OCI-LY7 (cell line): ENCODE results near the gene EXOC4.

Experiments used
- EZH2phosphoT487 ChIP-seq: fragments of 200-600 bp; sonication (generic); IDR thresholded peaks from 2 replicates; pipeline ENCODE4 v1.6.1; 2018; ENCODE audit warnings: low read depth, borderline replicate concordance, mild to moderate bottlenecking, mixed run types, antibody characterized with exemption, low read length, moderate library complexity, mixed read lengths
- TF ChIP-seq, protein P1 (sequence below): fragments of 200-600 bp; sonication (generic); conservative IDR thresholded peaks from 2 replicates; pipeline ENCODE4 v1.5.1; 2014; ENCODE audit warnings: mild to moderate bottlenecking, antibody characterized with exemption, low read length, moderate library complexity, mixed read lengths

- TF ChIP-seq, protein P1, sequence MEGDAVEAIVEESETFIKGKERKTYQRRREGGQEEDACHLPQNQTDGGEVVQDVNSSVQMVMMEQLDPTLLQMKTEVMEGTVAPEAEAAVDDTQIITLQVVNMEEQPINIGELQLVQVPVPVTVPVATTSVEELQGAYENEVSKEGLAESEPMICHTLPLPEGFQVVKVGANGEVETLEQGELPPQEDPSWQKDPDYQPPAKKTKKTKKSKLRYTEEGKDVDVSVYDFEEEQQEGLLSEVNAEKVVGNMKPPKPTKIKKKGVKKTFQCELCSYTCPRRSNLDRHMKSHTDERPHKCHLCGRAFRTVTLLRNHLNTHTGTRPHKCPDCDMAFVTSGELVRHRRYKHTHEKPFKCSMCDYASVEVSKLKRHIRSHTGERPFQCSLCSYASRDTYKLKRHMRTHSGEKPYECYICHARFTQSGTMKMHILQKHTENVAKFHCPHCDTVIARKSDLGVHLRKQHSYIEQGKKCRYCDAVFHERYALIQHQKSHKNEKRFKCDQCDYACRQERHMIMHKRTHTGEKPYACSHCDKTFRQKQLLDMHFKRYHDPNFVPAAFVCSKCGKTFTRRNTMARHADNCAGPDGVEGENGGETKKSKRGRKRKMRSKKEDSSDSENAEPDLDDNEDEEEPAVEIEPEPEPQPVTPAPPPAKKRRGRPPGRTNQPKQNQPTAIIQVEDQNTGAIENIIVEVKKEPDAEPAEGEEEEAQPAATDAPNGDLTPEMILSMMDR: no peak
- no peak for TF ChIP-seq EZH2phosphoT487
Observed at GRCh38 chr7:133618970-133619369, 366.1 kb downstream of the EXOC4 start.
